Fibroblast of skin of left biceps (primary cell): ENCODE measurements around the gene CSHL1.
"Not testable (repeated sequence)": the region's sequence is repeated elsewhere in the genome, so short reads cannot be mapped to it uniquely, and the experiment has no call there.

Experiments used
- DNase-seq, 2 experiments: peaks; one replicate each; pipeline ENCODE4 v3.0.0-alpha.2; 2013; ENCODE audit warnings: low read depth in 2 of 2

The CSHL1 gene

DNA sequence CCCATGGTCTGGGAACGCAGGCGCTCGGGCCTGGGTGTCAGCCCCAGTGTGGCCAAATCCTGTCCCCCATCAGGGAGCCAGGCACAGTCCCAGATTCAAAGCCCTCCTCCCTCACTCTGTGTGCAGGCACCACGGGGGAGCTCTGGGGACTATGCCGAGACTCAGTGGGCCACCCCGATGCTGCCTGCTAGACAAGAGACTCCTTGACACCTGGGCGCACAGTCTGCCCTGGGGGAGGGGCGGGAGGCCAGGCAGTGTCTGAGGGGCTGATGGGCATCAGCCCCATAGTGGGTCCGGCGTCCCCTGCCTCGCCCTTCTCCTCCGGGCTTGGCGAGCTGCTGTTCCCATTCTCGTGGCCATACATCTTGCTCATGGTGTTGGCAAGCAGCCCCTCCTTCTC, 29.5 kb upstream of the CSHL1 start:
- no peak for DNase-seq

- DNase-seq = no peak
Measured at GRCh38 chr17:63939884-63940283, 28.8 kb upstream of the CSHL1 start.

- no peak for DNase-seq
Measured at GRCh38 chr17:63939401-63939800, 28.3 kb upstream of the CSHL1 start.

DNA sequence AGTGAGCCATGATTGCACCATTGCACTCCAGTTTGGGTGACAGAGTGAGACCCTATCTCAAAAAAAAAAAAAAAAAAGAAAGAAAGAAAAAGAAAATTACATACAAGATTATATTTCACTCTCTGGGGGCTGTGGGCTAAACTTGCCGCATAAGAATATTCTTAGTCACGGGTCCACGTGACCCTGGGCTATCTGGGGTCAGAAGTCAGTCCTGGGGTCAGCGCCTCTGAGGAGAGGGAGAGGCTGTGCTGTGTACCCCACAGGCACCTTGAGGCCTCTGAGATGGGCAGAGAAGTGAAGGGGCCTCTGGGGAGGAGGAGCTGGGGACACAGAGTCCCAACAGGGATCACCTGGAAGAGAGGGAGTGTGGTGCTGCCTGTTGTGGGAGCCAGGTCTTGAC, 26.9 kb upstream of the CSHL1 start:
- DNase-seq = no peak

GRCh38 chr17:63937319-63937718, 26.3 kb upstream of the CSHL1 start:
- no peak for DNase-seq

GRCh38 chr17:63934183-63935112, 23.4 kb upstream of the CSHL1 start:
- DNase-seq = no peak

GRCh38 chr17:63933598-63933997, 22.5 kb upstream of the CSHL1 start:
- DNase-seq = no peak

GRCh38 chr17:63932721-63933120, 21.7 kb upstream of the CSHL1 start:
- no peak for DNase-seq

- DNase-seq = no peak
Measured at GRCh38 chr17:63931981-63932561, 21.0 kb upstream of the CSHL1 start, which contains the start of gene CD79B. TSS of gene CD79B (minus strand) at chr17:63932331. CDS start at chr17:63932261, 70 bp downstream.

DNA sequence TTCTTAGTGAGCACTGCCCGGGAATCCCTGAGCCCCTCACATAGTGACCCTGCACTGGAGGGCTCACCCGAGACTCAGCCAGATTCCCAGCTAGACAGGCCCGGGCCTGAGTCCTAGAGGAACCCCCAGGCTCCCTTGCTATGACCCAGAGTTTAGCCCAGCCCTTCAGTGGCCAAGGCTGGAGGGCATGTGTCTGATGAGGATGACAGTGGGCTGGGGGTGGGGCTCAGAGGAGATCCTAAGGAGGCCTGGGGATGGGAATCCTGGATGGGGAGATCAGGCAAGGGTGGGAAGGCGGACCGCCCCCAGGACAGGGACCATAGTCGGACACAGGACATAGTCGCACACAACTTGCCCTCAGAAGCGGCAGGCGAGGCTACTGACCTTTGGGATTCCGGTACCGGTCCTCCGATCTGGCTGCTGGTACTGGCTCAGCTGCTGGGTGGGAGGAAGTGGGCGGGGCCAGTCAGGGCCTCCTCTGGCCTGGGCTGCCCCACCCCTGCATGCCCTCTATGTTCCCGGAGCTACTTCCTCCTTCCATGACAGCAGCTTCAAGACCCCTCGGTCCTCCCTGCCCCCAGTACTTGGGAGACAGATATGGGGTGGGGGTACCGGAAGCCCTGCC, 20.0 kb upstream of the CSHL1 start:
- no peak for DNase-seq

GRCh38 chr17:63929860-63930766, 19.1 kb upstream of the CSHL1 start:
- no peak for DNase-seq

DNA sequence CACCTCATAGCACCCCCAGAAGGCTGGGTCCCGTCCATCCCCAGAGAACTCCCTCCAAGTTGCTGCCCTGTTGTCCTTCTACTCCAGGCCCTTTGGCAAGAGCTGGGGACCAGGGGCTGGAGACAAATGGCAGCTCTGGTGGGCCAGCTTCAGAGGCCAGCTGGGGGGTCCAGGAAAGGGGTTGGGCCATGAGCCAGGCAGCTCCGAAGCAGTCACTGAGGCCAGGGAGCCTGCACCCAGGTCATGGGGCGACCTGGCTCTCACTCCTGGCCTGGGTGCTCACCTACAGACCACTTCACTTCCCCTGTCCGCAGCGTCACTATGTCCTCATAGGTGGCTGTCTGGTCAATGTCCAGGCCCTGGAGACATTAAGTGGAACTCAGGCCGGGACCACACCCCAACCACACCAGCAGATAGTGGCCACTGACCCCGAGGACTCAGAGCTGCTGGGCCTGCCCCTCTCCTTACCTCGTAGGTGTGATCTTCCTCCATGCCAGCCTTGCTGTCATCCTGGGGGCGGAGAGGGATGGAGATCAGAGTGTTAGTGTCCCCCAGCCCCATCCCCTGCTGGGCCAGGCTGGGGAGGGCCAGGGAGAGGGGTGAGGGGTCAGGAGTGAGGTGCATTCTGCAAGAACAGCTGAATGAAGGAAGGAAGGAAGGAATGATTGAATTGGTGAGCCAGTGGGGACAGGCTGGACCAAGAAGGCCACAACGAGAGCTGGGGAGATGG, 18.1 kb upstream of the CSHL1 start:
- DNase-seq = no peak

- DNase-seq = no peak
Measured at GRCh38 chr17:63928172-63928666, 17.2 kb upstream of the CSHL1 start.

DNA sequence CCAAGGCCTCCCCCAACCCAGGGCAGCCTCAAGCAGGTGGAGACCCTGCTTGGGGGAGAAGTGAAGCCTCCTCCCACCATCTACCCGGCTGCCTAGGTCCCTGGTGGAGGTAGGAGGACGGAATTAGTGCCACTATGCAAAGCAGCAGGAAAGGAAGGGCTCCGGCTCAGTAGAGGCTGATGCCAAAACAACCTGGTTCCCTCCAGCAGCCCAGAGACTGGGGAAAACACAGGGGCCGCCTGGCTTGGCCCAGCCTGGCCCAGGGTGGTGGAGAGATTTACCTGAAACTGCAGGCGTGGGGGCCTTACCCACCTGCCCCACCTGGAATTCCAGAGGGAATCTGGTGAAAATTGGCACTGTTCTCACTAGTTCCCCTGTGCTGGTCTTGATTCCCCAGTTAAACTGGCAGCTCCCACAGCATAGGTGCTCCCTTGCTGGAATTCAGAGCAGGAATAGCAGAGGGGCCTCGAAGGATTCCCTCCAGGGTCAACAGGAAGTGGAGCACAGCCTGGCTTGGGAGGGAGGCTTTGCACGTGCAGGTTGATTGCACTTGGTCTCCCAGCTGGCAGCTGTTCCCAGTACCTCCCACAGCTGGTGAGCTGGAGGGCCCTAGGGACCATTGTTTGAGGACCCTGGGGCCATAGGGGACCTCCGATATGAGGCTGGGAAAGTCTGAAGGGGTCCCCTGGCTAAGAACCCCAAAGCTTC, 16.6 kb upstream of the CSHL1 start:
- no peak for DNase-seq

DNA sequence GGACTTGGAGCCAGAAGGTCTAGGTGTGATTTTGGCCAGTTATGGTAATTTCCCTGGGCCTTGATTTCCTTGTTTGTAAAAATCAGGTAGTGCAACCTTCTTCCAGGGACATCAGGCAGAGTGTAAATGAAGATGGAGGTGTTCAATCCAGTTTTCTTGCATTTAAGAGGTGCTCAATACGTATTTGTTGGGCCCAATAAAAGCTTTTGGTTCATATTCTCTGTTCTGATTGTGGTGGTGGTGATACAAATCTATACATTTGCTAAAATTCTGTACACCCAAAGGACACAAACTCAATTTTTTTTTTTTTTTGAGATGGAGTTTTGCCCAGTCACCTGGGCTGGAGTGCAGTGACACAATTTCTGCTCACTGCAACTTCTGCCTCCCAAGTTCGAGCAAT, 15.1 kb upstream of the CSHL1 start:
- no peak for DNase-seq

DNA sequence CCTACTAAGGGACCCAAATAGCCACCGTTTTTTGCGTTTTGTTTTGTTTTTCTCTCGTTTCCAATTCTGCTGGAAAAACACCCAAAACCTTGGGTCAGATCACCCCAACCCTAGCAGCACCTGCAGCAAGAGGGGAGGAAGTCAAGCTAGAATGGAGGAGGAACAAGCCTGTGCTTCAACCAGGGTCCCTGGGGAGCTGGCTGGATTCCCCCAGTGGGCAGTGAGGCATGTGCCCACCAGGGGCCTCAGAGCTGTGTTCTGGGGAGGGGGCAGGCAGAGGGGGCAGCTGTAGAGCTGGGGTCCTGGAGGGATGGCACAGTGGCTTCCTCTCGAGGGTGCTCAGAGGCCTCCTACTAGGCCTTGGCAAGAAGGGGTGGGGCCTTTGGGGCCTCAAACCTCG, 14.6 kb upstream of the CSHL1 start:
- DNase-seq = no peak

DNA sequence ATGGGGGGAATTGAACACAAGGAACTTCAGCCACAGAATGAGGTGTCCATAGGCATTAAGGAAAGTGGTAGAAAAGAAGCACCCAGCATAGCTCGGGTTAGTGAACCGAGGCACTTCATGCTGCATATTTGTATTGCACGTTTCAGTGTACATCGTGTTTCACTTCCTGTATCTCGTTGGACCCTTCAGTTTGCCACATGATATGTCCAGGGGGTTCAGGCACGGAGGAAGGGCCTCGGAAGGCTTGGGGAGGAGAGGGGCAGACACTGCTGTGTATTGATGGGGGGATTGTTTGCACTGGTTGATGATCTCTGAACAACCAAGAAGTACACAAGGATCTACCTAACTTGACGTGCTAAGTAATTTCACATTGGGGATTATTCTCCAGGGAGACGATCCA, 11.3 kb upstream of the CSHL1 start:
- not testable (repeated sequence) for DNase-seq

GRCh38 chr17:63920779-63921178, 9.7 kb upstream of the CSHL1 start:
- DNase-seq = not testable (repeated sequence)

GRCh38 chr17:63920050-63920449, 9.0 kb upstream of the CSHL1 start:
- not testable (repeated sequence) for DNase-seq

GRCh38 chr17:63919311-63919723, 8.3 kb upstream of the CSHL1 start:
- DNase-seq = peak; percentile 6 to 12
